ENCODE results near the gene ZCCHC7. TPM values are rescaled to one million over a fixed set of nuclear protein-coding genes. Genes with fewer than 3 reads are reported as not detected.
"Not testable (repeated sequence)": the region's sequence is repeated elsewhere in the genome, so short reads cannot be mapped to it uniquely, and the experiment has no call there.

ZCCHC7 gene
- total RNA-seq, 1 experiment from 2014 or later, result 7.7 TPM

GRCh38 chr9:37377688-37378612, 257.6 kb downstream of the ZCCHC7 start:
- no peak overlapping the region for H3K4me3 ChIP-seq

DNA sequence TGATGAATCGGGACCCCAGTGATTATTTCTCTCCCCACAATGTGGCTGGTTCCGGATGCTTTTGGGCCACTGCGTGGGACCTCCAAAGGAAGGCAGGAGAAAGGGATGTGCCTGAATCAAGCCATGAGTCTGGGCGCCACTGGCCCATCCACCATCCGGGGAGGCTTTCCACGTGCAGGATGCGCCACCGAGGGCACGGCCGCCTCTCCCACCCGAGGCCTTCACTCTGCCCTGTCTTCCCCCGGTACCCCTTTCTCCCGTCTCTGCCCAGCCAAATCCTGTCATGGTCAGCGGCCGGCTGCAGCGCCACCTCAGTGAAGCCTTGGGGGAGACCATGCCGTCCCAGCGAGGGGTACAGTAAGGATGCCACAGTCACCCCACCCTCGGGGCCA, 258.2 kb downstream of the ZCCHC7 start:
- Histone ChIP-seq H3K27me3 (no peaks in the 10 kb centered on the region), H3K9me3 (no peaks in the 10 kb centered on the region), H3K36me3 (no peaks in the 10 kb centered on the region), H3K4me3 (no peak overlapping the region)
- DNase-seq, result no peak

More at GRCh38 chr9:37377688-37378612, 257.6 kb downstream of the ZCCHC7 start:
- DNase-seq, result no peak
- no peaks in the 10 kb centered on the region for H3K36me3 ChIP-seq
- no peaks in the 10 kb centered on the region for H3K9me3 ChIP-seq
- no peaks in the 10 kb centered on the region for H3K27me3 ChIP-seq

DNA sequence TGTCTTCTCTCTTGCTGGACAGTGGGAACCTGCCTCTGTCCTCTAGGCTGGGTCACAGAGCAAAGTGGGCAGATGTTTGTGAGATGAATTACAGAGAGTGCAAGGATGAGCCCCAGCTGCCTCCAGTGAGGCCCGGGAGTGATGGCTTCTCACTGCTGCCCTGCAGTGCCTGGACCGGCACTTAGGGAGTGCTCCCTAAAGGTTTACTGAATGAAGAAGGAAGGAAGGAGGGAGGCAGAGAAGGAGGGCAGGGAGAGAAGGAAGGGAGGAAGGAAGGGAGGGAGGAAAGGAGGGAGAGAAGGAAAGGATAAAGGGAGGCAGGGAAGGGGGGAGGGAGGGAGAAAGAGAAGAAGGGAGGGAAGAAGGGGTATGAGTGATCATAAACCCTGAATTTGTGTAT, 259.5 kb downstream of the ZCCHC7 start:
- H3K36me3 ChIP-seq, result no peaks in the 10 kb centered on the region
- DNase-seq, result no peak
- no peak overlapping the region for H3K4me3 ChIP-seq
- H3K9me3 ChIP-seq, result no peaks in the 10 kb centered on the region
- H3K27me3 ChIP-seq, result no peaks in the 10 kb centered on the region

DNA sequence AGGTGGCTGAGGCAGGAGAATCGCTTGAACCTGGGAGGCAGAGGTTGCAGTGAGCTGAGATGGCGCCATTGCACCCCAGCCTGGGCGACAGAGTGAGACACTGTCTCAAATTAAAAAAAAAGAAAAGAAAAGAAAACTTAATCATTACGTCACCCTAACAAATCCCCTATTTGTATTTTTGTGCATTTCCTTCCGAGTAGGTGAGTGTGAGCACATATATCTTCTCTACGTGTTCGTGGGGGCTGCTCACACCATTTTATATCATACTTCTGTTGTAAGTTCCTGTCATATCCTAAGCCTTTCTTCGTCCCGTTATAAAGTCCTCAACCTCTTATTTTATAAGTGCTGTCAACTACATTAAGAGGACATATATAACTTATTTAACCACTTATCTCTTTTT, 260.2 kb downstream of the ZCCHC7 start:
- Histone ChIP-seq H3K4me3 (no peak overlapping the region), H3K9me3 (no peaks in the 10 kb centered on the region), H3K36me3 (no peaks in the 10 kb centered on the region), H3K27me3 (no peaks in the 10 kb centered on the region)
- DNase-seq, result no peak

- no peak overlapping the region for H3K4me3 ChIP-seq
- no peaks in the 10 kb centered on the region for H3K9me3 ChIP-seq
- DNase-seq, result no peak
- H3K36me3 ChIP-seq, result no peaks in the 10 kb centered on the region
- H3K27me3 ChIP-seq, result no peaks in the 10 kb centered on the region
These were observed 260.8 kb downstream of the ZCCHC7 start for GRCh38 chr9:37381094-37381741.

GRCh38 chr9:37382161-37382981, 262.0 kb downstream of the ZCCHC7 start:
- H3K4me3 ChIP-seq, result no peak overlapping the region
- DNase-seq, result no peak
- H3K9me3 ChIP-seq, result no peaks in the 10 kb centered on the region
- no peaks in the 10 kb centered on the region for H3K36me3 ChIP-seq
- no peaks in the 10 kb centered on the region for H3K27me3 ChIP-seq

- no peak for DNase-seq
These were observed 262.6 kb downstream of the ZCCHC7 start for GRCh38 chr9:37382982-37383357.

GRCh38 chr9:37383393-37383792, 263.0 kb downstream of the ZCCHC7 start:
- Histone ChIP-seq H3K4me3 (no peak overlapping the region), H3K9me3 (no peaks in the 10 kb centered on the region), H3K27me3 (no peaks in the 10 kb centered on the region), H3K36me3 (no peaks in the 10 kb centered on the region)
- DNase-seq, result no peak

More at GRCh38 chr9:37382982-37383357, 262.6 kb downstream of the ZCCHC7 start:
- no peak overlapping the region for H3K4me3 ChIP-seq
- H3K36me3 ChIP-seq, result no peaks in the 10 kb centered on the region
- H3K9me3 ChIP-seq, result no peaks in the 10 kb centered on the region
- no peaks in the 10 kb centered on the region for H3K27me3 ChIP-seq

GRCh38 chr9:37383876-37384746, 263.7 kb downstream of the ZCCHC7 start:
- H3K4me3 ChIP-seq, result no peak overlapping the region
- DNase-seq, result no peak
- H3K27me3 ChIP-seq, result no peaks in the 10 kb centered on the region
- H3K9me3 ChIP-seq, result no peaks in the 10 kb centered on the region
- no peaks in the 10 kb centered on the region for H3K36me3 ChIP-seq

DNA sequence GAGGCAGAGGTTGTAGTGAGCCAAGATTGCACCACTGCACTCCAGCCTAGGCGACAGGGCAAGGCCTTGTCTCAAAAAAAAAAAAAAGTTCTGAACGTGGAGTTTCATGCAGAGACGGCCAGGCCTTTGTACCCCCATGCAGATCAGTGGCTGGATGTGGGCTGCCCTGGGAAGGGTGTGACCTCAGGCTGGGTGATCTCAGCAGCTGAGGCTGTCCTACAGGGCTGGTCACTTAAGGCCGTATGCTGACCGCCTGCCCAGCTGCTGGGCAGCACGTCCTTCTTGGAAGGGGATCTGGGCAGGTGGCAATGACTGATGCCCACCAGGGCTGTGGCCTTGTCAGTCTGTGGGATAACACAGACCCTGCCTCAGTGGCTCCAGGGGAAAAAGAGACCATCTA, 264.9 kb downstream of the ZCCHC7 start:
- Histone ChIP-seq H3K9me3 (no peaks in the 10 kb centered on the region), H3K27me3 (no peaks in the 10 kb centered on the region), H3K36me3 (no peaks in the 10 kb centered on the region), H3K4me3 (no peak overlapping the region)
- no peak for DNase-seq

- H3K27me3 ChIP-seq, result no peaks in the 10 kb centered on the region
- no peaks in the 10 kb centered on the region for H3K9me3 ChIP-seq
These were observed 266.6 kb downstream of the ZCCHC7 start for GRCh38 chr9:37386988-37387387.

GRCh38 chr9:37390759-37391158, 270.4 kb downstream of the ZCCHC7 start:
- Histone ChIP-seq H3K27me3 (no peaks in the 10 kb centered on the region), H3K36me3 (no peaks in the 10 kb centered on the region), H3K4me3 (no peak overlapping the region), H3K9me3 (no peaks in the 10 kb centered on the region)
- DNase-seq, result no peak

More at GRCh38 chr9:37386988-37387387, 266.6 kb downstream of the ZCCHC7 start:
- Histone ChIP-seq H3K4me3 (no peak overlapping the region), H3K36me3 (no peaks in the 10 kb centered on the region)
- no peak for DNase-seq

- Histone ChIP-seq H3K36me3 (no peaks in the 10 kb centered on the region), H3K27me3 (no peaks in the 10 kb centered on the region), H3K9me3 (no peaks in the 10 kb centered on the region), H3K4me3 (no peak overlapping the region)
- DNase-seq, result no peak
These were observed 271.9 kb downstream of the ZCCHC7 start for GRCh38 chr9:37392272-37392671.

DNA sequence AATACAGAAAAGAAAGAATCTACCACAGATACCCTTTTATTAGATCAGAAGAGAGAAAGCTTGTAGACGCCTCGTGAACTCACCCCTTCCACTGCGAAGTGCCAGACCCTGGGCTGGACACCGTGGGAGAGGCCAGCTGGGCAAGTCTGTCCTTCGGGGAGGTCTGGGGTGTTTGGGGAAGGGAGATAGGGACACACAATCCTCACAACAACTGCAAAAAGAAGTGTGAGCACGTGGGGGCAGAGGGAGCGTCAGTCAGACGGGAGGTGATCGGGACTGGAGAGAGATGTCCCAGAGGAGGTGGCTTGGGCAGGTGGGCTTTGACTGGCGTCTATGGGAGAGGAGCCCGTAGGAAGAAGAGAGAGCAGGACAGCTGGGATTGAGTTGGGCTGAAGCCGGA, 274.9 kb downstream of the ZCCHC7 start:
- DNase-seq, result no peak
- Histone ChIP-seq H3K9me3 (no peaks in the 10 kb centered on the region), H3K27me3 (no peaks in the 10 kb centered on the region), H3K36me3 (no peaks in the 10 kb centered on the region), H3K4me3 (no peak overlapping the region)

DNA sequence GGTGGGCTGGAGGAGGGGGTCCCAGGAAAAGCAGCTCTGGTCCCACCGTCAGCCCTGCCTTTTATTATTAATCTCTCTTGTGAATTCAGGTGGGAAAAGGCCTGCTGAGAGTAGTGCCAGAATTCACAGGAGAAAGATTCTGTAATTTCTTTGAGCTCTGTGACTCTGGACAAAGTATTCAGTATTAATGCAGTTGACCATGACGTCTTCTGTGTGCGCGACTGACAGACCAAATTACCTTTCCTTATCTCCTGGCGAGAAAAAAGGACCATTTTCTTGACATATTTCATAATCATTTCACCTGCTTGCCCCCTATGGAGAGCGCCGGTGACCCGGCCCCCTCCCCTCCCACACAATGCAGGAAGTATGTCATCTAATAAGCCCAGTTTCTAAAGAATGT, 275.3 kb downstream of the ZCCHC7 start:
- no peak for DNase-seq
- no peak overlapping the region for H3K4me3 ChIP-seq
- no peaks in the 10 kb centered on the region for H3K9me3 ChIP-seq
- no peaks in the 10 kb centered on the region for H3K36me3 ChIP-seq
- no peaks in the 10 kb centered on the region for H3K27me3 ChIP-seq

DNA sequence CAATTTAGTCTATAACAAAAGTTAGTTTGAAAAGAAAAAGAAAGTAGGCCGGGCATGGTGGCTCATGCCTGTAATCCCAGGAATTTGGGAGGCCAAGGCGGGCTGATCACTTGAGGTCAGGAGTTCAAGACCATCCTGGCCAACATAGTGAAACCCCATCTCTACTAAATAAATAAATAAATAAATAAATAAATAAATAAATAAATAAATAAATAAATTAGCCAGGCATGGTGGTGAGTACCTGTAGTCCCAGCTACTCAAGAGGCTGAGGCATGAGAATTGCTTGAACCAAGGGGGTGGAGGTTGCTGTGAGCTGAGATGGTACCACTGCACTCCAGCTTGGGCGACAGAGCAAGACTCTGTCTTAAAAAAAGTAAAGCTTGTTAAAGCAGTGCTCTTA, 277.6 kb downstream of the ZCCHC7 start:
- not testable (repeated sequence) for H3K36me3 ChIP-seq, H3K4me3 ChIP-seq, H3K9me3 ChIP-seq, DNase-seq, H3K27me3 ChIP-seq

All from MG63 (cell line).